Measurements from ENCODE around the gene UGDH.
A peak's percentile ranks its signal among the peaks of the same experiment; 100 is the strongest.
"Not testable (repeated sequence)": the region's sequence is repeated elsewhere in the genome, so short reads cannot be mapped to it uniquely, and the experiment has no call there.

Gene UGDH

GRCh38 chr4:39525822-39526690 lies 1.2 kb downstream of the UGDH start:
- Histone ChIP-seq H3K4me3 (ENCODE audit: low read length) (peak overlapping the region; percentile 93), H3K36me3 (ENCODE audit: control insufficient read depth, insufficient read depth, low read length) (no peaks in the 10 kb centered on the region), H3K9ac (ENCODE audit: low read length) (peak overlapping the region; percentile 84), H3K27ac (ENCODE audit: low read depth, low read length) (peak overlapping the region; percentile 85), H3K27me3 (ENCODE audit: control insufficient read depth, insufficient read depth, low read length) (no peaks in the 10 kb centered on the region), H3K4me1 (ENCODE audit: control insufficient read depth, insufficient read depth, low read length) (peaks cover 14% of the 10 kb centered on the region)

- no peak overlapping the region for H3K4me3 ChIP-seq (ENCODE audit: low read length)
- no peak overlapping the region for H3K9ac ChIP-seq (ENCODE audit: low read length)
- no peaks in the 10 kb centered on the region for H3K36me3 ChIP-seq (ENCODE audit: control insufficient read depth, insufficient read depth, low read length)
- no peak overlapping the region for H3K27ac ChIP-seq (ENCODE audit: low read depth, low read length)
- peaks cover 14% of the 10 kb centered on the region for H3K4me1 ChIP-seq (ENCODE audit: control insufficient read depth, insufficient read depth, low read length)
- H3K27me3 ChIP-seq (ENCODE audit: control insufficient read depth, insufficient read depth, low read length), result no peaks in the 10 kb centered on the region
Observed at GRCh38 chr4:39524161-39524957, 2.9 kb downstream of the UGDH start.

DNA sequence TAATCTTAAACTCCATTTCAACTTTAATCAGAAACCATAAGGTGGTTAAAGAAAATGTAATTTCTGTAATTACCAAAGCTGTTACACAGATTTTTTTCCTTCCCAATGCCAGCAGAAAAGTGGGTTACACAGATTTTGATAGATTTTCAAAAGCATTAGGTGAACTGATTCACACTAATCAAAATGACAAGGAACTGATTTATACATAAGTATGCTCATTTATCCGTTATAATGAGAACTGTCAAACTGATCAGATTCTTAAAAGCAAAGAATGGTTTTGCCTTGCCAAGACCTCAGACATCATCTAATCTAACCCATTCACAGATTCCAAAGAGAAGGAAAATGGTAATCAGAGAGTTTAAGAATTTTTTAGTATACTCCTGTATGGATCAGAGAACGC lies 5.2 kb downstream of the UGDH start:
- Histone ChIP-seq H3K9ac (ENCODE audit: low read length) (no peak overlapping the region), H3K4me3 (ENCODE audit: low read length) (no peak overlapping the region), H3K27ac (ENCODE audit: low read depth, low read length) (no peak overlapping the region), H3K36me3 (ENCODE audit: control insufficient read depth, insufficient read depth, low read length) (no peaks in the 10 kb centered on the region), H3K27me3 (ENCODE audit: control insufficient read depth, insufficient read depth, low read length) (no peaks in the 10 kb centered on the region), H3K4me1 (ENCODE audit: control insufficient read depth, insufficient read depth, low read length) (peaks cover 9% of the 10 kb centered on the region)

GRCh38 chr4:39521253-39521919 lies 5.9 kb downstream of the UGDH start:
- no peak overlapping the region for H3K9ac ChIP-seq (ENCODE audit: low read length)
- peaks cover 6% of the 10 kb centered on the region for H3K4me1 ChIP-seq (ENCODE audit: control insufficient read depth, insufficient read depth, low read length)
- no peaks in the 10 kb centered on the region for H3K36me3 ChIP-seq (ENCODE audit: control insufficient read depth, insufficient read depth, low read length)
- H3K27ac ChIP-seq (ENCODE audit: low read depth, low read length), result no peak overlapping the region
- no peak overlapping the region for H3K4me3 ChIP-seq (ENCODE audit: low read length)
- H3K27me3 ChIP-seq (ENCODE audit: control insufficient read depth, insufficient read depth, low read length), result no peaks in the 10 kb centered on the region

GRCh38 chr4:39518484-39518883 lies 8.8 kb downstream of the UGDH start:
- Histone ChIP-seq H3K36me3 (ENCODE audit: control insufficient read depth, insufficient read depth, low read length) (peaks cover 3% of the 10 kb centered on the region), H3K9ac (ENCODE audit: low read length) (no peak overlapping the region), H3K27ac (ENCODE audit: low read depth, low read length) (no peak overlapping the region)

DNA sequence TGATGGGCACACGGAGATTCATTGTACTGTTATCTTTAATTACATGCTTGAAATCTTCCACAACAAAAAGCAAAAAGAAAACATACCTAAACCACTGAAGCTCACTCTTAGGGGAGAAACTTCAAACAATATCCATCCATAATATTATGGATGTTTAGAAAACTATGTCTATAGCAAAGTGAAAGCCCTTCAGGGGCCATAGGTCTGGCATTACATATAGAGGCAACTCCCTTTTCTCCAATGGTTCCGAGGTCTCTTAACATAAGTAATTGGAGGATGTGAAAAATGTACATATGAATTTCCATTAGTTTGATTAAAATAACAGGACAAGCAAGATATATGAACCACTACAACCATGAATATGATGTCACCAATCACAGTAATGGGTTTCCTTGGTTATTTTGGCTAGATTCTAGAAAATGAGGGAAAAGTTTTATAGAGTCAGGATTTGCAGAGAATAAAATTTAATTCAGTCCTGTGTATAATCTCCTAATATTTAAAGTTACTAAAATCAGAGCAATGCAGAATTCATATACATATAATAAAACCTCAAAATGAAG lies 10.8 kb downstream of the UGDH start:
- no peak overlapping the region for H3K27ac ChIP-seq (ENCODE audit: low read depth, low read length)
- no peaks in the 10 kb centered on the region for H3K4me1 ChIP-seq (ENCODE audit: control insufficient read depth, insufficient read depth, low read length)
- no peak overlapping the region for H3K9ac ChIP-seq (ENCODE audit: low read length)
- no peak overlapping the region for H3K4me3 ChIP-seq (ENCODE audit: low read length)
- H3K27me3 ChIP-seq (ENCODE audit: control insufficient read depth, insufficient read depth, low read length), result no peaks in the 10 kb centered on the region
- H3K36me3 ChIP-seq (ENCODE audit: control insufficient read depth, insufficient read depth, low read length), result peaks cover 6% of the 10 kb centered on the region

More at GRCh38 chr4:39518484-39518883, 8.8 kb downstream of the UGDH start:
- no peak overlapping the region for H3K4me3 ChIP-seq (ENCODE audit: low read length)
- H3K4me1 ChIP-seq (ENCODE audit: control insufficient read depth, insufficient read depth, low read length), result no peaks in the 10 kb centered on the region
- H3K27me3 ChIP-seq (ENCODE audit: control insufficient read depth, insufficient read depth, low read length), result no peaks in the 10 kb centered on the region

- H3K4me1 ChIP-seq (ENCODE audit: control insufficient read depth, insufficient read depth, low read length); H3K9ac ChIP-seq (ENCODE audit: low read length); H3K27me3 ChIP-seq (ENCODE audit: control insufficient read depth, insufficient read depth, low read length); H3K36me3 ChIP-seq (ENCODE audit: control insufficient read depth, insufficient read depth, low read length); H3K27ac ChIP-seq (ENCODE audit: low read depth, low read length); H3K4me3 ChIP-seq (ENCODE audit: low read length): not testable (repeated sequence)
Observed at GRCh38 chr4:39515669-39516401, 11.4 kb downstream of the UGDH start.

DNA sequence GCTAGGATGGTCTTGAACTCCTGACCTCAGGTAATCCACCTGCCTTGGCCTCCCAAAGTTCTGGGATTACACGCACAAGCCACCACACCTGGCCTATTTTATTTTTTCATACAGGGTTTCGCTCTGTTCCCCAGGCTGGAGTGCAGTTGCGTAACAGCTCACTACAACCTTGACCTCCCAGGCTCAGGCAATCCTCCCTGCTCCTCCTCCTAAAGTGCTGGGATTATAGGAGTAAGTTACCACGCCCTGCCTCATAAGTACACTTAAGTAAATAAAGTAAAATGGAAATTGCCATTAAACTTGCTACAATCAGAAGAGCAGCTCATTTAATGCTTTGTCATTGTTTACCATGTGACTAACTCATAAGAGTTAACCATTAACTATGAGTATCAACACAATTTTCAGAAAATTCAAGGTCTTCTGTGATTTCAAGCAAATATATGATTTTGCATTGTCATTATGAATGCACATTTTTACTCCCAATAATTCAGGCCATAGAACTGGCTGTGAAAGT lies 12.3 kb downstream of the UGDH start:
- H3K4me3 ChIP-seq (ENCODE audit: low read length), result no peak overlapping the region
- H3K27ac ChIP-seq (ENCODE audit: low read depth, low read length), result no peak overlapping the region
- no peaks in the 10 kb centered on the region for H3K4me1 ChIP-seq (ENCODE audit: control insufficient read depth, insufficient read depth, low read length)
- no peaks in the 10 kb centered on the region for H3K27me3 ChIP-seq (ENCODE audit: control insufficient read depth, insufficient read depth, low read length)
- H3K9ac ChIP-seq (ENCODE audit: low read length), result no peak overlapping the region
- H3K36me3 ChIP-seq (ENCODE audit: control insufficient read depth, insufficient read depth, low read length), result peaks cover 10% of the 10 kb centered on the region

- not testable (repeated sequence) for H3K27me3 ChIP-seq (ENCODE audit: control insufficient read depth, insufficient read depth, low read length); H3K4me1 ChIP-seq (ENCODE audit: control insufficient read depth, insufficient read depth, low read length); H3K27ac ChIP-seq (ENCODE audit: low read depth, low read length); H3K4me3 ChIP-seq (ENCODE audit: low read length); H3K9ac ChIP-seq (ENCODE audit: low read length)
- peaks cover 17% of the 10 kb centered on the region for H3K36me3 ChIP-seq (ENCODE audit: control insufficient read depth, insufficient read depth, low read length)
Observed at GRCh38 chr4:39514266-39514665, 13.0 kb downstream of the UGDH start.

DNA sequence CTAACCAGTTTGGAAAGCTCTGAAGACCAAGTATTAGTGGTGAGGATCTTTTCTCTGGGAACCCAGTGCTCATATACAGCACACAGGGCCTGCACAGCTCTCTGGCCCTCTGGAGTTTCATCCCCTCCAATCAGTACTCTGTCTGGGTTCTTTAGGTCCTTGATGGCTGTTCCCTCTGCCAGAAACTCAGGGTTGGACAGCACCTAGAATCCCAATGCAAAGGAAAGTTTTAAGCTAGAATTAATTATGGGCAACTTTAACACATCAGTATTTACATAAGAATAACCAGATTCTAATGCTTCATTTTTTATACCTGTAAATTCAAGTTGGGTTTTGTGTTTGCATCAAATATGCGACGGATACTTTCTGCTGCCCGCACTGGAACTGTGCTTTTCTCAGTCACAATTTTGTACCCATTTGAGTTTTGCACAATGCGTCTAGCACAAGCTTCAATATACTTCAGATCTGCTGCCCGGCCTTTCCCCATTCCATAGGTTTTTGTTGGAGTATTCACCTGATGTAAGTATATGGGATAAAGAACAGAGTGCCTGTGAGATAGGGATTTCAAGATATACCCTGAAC lies 16.8 kb downstream of the UGDH start:
- no peaks in the 10 kb centered on the region for H3K4me1 ChIP-seq (ENCODE audit: control insufficient read depth, insufficient read depth, low read length)

DNA sequence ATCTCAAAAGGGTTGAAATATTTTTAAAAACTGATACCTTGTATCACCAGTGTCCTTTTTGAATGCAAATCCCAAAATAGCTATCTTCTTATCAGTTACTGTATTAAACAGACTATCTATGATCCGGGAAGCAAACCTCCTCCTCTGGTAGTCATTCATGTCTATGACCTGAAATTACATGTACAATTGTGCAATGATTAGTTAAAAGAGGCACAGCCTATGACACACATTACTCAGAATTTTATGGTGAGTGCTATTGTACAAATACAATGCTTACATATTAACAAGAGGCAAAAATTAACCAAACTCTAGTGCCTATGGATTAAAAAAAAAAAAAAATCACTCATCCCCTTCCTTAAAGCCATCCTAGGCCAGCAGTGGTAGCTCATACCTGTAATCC lies 21.7 kb downstream of the UGDH start:
- Histone ChIP-seq H3K27me3 (ENCODE audit: control insufficient read depth, insufficient read depth, low read length) (no peaks in the 10 kb centered on the region), H3K4me1 (ENCODE audit: control insufficient read depth, insufficient read depth, low read length) (no peaks in the 10 kb centered on the region), H3K9ac (ENCODE audit: low read length) (no peak overlapping the region), H3K4me3 (ENCODE audit: low read length) (no peak overlapping the region), H3K36me3 (ENCODE audit: control insufficient read depth, insufficient read depth, low read length) (peaks cover 40% of the 10 kb centered on the region), H3K27ac (ENCODE audit: low read depth, low read length) (no peak overlapping the region)

More for the DNA sequence above, 16.8 kb downstream of the UGDH start:
- Histone ChIP-seq H3K4me3 (ENCODE audit: low read length) (no peak overlapping the region), H3K27ac (ENCODE audit: low read depth, low read length) (no peak overlapping the region), H3K9ac (ENCODE audit: low read length) (no peak overlapping the region), H3K36me3 (ENCODE audit: control insufficient read depth, insufficient read depth, low read length) (peaks cover 37% of the 10 kb centered on the region), H3K27me3 (ENCODE audit: control insufficient read depth, insufficient read depth, low read length) (no peaks in the 10 kb centered on the region)

All from rectal smooth muscle tissue (tissue), 1 donor.